Mammary epithelial cell (primary cell): ENCODE results near the gene NPR1.

Source experiments
- EZH2 ChIP-seq: IDR thresholded peaks from 2 replicates; pipeline ENCODE4 v1.6.1; 2012; ENCODE audit warnings: low read length, inconsistent platforms, borderline replicate concordance
- TF ChIP-seq, protein P1 (sequence below), 2 donors: IDR thresholded peaks in 1 of 2; conservative IDR thresholded peaks in 1 of 2; 2 replicates each; pipeline ENCODE4 v1.5.1; 2011 to 2012; ENCODE audit warnings: inconsistent platforms in 2 of 2, low read length in 2 of 2, mild to moderate bottlenecking in 2 of 2, control low read depth in 1 of 2, low read depth in 1 of 2; ENCODE audit not compliant: insufficient read depth in 1 of 2; ENCODE audit errors: extremely low read depth in 1 of 2

DNA sequence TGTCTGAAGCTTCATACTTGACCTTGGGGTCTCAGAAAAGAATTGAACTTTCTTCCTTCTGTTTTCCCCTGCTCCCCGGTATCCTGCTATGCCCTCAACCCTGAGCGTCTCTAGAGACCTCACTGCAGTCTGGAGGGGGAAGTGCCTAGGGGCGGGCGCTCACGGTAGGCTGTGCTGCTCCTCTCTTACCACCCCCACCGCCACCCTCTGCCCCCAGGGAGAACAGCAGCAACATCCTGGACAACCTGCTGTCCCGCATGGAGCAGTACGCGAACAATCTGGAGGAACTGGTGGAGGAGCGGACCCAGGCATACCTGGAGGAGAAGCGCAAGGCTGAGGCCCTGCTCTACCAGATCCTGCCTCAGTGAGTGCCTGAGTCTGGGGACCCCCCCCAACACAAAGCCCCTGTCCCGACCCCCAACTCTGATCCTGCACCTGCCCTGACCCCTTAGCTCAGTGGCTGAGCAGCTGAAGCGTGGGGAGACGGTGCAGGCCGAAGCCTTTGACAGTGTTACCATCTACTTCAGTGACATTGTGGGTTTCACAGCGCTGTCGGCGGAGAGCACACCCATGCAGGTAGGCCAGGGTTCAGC lies 10.3 kb downstream of the NPR1 start:
- TF ChIP-seq, protein P1, sequence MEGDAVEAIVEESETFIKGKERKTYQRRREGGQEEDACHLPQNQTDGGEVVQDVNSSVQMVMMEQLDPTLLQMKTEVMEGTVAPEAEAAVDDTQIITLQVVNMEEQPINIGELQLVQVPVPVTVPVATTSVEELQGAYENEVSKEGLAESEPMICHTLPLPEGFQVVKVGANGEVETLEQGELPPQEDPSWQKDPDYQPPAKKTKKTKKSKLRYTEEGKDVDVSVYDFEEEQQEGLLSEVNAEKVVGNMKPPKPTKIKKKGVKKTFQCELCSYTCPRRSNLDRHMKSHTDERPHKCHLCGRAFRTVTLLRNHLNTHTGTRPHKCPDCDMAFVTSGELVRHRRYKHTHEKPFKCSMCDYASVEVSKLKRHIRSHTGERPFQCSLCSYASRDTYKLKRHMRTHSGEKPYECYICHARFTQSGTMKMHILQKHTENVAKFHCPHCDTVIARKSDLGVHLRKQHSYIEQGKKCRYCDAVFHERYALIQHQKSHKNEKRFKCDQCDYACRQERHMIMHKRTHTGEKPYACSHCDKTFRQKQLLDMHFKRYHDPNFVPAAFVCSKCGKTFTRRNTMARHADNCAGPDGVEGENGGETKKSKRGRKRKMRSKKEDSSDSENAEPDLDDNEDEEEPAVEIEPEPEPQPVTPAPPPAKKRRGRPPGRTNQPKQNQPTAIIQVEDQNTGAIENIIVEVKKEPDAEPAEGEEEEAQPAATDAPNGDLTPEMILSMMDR (conservative IDR thresholded peaks at IDR 0.05 in 1 of 2, IDR thresholded peaks at IDR 0.05 in 1 of 2; ENCODE audit: extremely low read depth in 1 of 2, insufficient read depth in 1 of 2, low read depth in 1 of 2, low read length in 2 of 2) = no peak
- no peak for TF ChIP-seq EZH2
